HuH-7.5 (cell line): ENCODE results near the gene AFF3.

Source experiments
- DNase-seq: peaks from one replicate; pipeline ENCODE4 v3.0.0; 2011; ENCODE audit warnings: low spot score

The AFF3 gene

DNA sequence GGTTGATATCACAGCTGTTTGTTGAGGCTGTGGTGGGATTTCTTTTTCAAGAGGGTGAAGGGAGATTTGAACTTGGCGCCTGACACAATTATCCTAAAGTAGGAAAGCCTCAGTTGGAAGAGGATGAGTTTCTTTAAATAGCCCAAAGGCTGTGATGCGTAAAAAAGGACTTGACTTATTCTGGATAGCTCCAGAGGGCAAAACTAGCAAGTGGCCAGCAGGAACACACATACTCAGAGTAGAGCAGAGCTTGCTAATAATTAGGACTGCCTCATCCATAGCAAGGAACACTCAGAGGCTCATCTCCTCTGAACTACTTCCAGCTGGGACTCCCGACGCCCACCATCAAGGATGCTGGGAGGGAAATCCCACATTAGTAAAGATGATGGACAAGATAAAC lies 74.0 kb downstream of the AFF3 start:
- no peak for DNase-seq

DNA sequence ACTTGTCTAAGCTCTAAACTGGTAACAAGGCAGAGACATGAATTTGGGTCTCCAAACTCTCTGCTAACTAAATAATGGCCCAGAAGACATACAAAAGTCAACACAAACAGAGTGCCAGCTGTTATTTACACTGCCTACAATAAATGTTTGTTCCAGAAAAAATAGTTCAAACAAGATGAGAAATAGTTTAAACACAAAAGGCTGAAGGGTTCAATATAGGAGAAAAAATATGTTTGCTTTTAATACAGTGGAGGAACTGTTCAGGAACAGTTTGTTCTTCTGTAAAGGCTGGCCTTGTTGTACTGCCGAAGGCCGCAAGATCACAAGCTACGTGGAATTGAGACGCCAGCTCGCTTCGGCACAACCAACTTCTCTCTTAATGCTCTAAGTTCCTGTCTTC lies 74.6 kb downstream of the AFF3 start:
- DNase-seq = no peak

DNA sequence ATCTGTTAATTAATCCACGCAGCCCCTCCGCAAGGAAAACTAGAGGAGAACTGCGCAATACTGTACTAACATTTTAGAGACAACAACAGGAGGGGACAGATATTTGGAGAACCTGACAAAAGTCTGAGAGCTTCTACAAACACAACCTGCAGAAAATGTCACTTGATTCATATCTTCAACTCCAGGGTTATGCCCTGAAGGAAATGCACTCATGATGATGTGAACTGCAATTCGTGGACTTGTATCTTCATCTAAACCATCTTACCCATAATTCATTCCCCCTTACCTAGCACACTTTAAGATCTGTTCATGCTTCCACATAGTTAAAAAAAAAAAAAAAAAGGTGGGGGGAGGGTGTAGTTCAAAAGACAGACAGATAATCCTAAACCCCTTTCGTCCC lies 75.5 kb downstream of the AFF3 start:
- DNase-seq = no peak

DNA sequence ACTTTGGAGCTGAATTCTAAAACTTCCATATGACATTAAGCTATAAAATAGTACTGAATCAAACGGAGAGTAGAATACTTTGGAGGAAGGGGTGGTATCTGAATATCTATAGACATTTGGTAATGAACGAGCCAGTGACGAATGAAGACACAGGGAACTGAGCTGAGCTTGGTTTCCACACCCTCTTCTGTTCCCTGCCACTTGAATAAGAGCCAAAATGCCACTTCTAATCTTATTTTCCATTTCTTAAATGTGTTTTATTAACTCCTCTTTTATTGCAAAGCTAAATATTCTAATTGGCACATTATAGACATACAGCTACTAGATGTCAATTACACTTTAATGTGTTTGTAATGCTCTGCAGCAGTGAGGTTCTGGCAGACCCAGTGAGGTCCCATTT lies 76.1 kb downstream of the AFF3 start:
- DNase-seq = no peak

DNA sequence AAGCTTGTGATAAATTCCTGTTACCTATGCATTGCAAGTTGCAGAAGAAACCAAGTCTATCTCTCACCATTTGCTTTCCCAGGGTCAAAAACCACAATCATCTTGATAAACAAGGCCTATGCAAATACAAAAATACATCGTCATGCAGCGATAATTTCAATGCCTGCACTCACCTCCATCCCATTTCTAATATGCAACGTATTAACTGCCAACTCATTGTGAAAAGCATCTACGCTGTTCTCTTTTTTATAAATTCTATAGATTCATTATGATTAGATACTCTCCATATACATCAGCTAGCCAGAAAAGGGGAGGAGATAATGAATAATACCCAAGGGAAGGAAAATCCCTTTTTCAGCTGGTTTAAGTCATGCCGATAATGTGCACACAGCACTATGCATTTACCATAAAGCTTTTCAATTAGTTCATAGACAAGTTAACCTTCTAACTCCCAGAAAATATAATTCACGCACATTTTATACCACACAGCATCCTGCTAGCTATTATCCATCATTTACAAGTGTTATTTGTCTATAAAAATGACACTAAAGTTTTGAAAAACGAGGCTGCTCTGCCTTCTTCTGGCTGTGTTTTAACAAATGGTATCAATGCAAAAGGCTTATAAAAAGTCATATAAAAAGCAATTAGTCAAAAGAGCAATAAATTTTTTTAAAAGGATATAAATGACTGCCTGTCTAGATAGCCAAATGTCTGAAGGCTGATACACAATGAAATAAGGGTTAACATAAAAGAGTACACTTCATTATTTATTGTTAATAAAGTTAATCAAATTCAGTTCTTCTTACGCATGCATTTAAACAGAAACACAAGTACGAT lies 77.6 kb downstream of the AFF3 start:
- DNase-seq = no peak

DNA sequence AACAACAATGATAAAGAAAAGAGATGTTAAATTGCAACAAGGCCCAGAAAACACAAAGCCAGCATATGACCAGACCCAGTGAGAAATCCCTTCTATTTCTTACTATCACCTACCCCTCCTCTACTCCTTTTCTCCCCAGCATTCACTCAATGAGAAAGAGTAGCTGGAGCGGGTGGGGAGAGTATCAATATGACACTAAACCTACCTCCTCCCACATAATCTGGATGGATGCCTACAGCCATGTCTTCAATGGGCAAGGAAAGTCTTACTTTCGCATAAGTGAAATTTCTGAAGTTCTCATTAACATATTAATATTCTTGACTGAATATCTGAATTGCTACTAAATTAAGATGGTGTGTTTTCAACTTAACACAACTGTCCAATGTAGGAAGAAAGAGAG lies 78.2 kb downstream of the AFF3 start:
- no peak for DNase-seq

DNA sequence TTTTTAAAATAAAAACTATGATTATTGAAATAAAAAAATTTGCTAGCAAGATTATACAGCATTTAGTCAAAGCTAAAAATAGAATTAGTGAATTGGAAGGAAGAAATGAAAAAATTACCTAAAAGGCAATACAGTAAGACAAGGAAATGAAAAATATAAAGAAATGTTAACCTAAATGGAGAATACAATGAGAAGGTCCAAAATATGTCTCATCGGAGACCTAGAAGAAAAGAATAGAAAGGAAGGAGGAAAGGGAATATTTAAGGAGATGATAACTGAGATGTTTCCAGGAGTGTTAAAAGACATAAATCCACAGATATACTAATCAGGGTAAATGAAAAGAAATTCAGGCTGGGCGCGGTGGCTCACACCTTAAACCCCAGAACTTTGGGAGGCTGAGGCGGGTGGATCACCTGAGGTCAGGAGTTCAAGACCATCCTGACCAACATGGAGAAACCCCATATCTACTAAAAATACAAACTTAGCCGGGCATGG lies 78.9 kb downstream of the AFF3 start:
- DNase-seq = no peak

DNA sequence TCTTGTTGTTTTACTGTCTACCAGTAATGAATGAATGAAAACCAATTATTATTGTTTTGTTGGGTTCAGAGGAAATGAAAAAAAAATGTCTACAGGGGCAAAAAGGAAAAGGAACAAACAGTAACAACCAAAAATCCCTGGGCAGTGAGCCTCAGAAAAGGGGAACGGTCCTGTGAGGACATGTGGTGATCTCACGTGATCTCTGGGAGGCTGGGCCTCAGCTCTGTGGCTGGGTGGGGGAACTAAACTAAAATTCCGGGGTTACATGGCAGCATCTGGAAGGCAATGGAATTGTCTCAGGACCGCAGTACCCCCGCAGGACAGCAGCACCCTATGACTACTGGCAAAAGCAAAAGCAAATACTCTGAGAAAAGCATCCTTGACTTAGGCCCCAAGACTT lies 80.1 kb downstream of the AFF3 start:
- no peak for DNase-seq

DNA sequence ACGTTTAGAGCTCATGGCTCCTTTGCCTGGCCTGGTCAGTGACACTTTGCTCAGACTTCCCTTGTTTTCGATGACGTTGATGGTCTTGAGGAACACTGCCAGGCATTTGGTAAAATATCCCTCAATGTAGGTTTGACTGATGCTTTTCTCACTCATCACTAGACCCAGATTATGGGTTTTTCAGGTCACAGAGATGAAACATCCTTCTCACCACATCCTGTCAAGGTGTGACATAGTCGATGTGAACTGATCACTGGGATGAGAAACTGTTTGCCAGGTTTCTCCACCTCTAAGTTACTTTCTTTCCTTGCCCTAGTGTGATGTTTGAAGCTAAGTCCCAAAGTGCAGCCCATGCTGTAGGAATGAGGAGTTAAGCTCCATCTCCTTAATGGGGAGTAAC lies 81.5 kb downstream of the AFF3 start:
- no peak for DNase-seq

DNA sequence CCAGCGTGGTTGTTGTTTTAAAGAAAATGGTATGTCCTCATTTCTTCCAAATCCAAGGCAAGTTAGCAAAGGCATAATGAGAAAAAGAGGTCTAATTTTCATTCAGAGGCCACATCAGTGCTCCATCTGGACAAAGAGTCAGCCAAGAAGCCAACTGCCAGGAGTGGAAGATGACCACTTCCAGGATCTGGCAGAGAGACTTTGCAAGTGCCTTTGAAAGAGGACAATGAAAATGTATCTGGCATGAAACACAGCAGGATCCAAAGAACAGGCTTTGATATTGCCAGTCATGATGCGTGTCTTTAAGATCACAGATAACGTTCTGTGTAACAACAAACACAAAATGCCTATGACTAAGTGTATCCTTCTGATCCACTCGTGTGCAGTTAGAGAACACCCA lies 82.8 kb downstream of the AFF3 start:
- DNase-seq = no peak

DNA sequence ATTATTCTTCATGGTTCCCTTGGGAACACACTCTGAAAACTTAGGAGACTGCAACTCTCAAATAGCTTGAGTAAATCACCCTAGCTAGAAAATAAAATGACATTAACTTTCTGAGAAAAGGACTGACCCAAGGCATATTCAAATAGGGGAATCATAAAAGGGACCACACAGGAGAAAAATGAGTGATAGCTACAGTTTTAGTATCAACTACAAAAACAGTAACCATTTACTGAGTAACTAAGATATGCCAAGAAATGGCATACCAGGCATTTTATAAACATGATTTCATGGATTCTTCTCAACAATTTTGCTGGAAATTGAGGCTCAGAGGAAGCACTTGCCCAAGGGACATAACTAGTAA lies 84.5 kb downstream of the AFF3 start:
- DNase-seq = no peak

DNA sequence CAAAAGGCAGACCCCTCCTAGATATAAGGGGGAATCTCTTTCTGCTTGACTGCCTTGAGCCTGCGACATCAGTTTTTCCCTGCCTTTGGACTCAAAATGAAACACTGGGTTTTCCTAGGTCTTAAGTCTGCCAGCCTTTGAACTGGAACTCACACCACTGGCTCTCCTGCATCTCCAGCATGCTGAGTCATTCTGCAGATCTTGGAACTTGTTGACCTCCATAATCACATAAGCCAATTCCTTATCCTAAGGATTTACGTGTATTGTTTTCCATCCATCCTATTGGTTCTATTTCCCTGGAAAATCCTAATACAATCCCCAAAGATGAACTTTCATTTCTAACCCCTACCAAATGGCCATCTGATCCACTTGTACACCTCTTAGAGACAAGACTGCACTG lies 88.0 kb downstream of the AFF3 start:
- DNase-seq = no peak

DNA sequence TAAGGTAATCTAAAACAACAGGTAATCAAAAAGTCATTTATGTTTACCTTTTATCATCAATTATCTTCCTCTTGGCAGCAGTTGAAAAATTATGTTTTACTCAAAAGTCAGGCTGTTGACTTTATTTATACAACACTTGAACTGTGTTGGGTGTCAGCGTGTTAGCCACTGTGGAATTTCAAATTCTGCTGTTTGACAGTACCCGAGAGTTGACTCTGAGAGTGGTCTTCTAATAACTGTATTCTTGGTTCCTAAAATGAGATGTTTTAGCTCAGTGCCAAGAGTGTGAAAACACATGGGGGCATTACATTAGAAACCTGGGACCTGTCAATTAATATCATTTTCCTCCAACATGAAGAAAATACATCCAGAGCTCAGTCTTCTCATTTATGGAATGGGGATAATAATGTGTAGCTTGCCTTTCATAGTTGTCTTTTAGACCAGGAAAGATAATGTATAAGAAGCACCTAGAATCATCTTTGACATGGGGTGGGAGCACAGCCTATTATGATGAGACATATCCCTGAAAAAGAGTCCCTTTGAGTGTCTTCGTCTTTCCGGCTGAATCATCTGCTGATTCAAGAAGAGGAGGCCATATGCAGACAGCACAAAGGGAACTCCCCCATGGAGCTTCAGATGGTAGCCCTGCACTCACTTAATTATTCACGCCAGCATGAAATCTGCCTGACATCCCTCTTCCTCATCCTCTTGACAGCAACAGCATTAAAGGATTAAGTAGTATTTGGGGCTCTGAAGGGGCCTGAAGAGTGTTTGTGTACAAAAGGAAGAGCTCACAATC lies 89.1 kb downstream of the AFF3 start:
- DNase-seq = no peak

DNA sequence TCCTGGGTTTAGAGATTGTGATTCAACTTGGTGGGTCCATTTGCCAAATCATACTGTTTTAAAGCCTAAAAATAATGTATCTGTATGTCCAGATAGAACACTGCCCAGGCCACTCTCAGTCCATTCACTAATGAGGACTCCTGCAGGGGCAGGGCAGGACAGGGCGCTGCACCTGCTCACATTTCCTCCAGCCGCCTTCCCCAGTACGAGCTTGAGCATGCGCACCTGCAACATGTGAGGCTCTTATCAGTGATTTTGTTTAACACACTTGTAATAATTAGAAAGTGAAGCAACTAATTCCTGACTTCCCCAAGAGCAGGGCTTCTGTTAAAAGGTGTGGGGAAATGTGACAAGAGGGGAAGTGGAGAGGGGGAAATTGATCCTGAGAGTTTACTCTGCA lies 89.7 kb downstream of the AFF3 start:
- DNase-seq = no peak

DNA sequence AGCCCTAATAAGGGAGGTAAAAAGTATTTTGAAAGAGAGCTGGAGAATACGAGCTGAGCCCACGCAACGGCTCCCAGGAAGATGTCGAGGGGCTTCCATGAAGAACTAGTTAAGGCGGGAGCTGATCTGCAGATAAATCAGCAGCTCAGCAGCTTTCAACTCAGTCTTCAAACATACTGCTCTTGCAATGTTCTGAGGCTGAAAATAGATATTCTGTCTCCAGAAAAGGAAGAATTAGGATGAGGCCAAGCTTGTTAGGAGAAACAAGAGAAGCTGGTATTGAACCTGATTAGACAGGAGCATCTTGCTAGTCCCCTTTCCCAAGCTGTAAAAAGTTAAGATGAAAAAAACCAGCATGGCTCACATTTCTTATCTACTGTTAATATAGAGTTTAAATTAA lies 91.1 kb downstream of the AFF3 start:
- DNase-seq = no peak

DNA sequence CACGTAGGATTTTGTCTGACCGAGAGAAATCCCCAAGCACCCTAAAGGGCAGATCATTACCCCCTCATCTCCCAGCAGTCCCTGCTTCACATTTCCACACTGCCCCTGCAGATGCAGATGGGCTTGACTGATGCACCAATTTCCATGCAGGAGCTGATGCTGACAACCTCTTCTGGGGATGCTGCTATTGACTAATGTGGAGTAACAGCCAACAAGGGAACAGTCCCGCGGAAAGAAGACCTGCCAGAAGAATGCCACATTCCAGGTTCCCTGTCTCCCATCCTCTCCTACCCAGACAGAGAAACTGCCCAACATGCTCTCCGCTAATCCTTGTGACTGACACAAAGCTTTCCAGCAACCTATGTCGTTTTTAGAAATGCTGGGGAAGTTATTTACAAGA lies 91.7 kb downstream of the AFF3 start:
- no peak for DNase-seq

DNA sequence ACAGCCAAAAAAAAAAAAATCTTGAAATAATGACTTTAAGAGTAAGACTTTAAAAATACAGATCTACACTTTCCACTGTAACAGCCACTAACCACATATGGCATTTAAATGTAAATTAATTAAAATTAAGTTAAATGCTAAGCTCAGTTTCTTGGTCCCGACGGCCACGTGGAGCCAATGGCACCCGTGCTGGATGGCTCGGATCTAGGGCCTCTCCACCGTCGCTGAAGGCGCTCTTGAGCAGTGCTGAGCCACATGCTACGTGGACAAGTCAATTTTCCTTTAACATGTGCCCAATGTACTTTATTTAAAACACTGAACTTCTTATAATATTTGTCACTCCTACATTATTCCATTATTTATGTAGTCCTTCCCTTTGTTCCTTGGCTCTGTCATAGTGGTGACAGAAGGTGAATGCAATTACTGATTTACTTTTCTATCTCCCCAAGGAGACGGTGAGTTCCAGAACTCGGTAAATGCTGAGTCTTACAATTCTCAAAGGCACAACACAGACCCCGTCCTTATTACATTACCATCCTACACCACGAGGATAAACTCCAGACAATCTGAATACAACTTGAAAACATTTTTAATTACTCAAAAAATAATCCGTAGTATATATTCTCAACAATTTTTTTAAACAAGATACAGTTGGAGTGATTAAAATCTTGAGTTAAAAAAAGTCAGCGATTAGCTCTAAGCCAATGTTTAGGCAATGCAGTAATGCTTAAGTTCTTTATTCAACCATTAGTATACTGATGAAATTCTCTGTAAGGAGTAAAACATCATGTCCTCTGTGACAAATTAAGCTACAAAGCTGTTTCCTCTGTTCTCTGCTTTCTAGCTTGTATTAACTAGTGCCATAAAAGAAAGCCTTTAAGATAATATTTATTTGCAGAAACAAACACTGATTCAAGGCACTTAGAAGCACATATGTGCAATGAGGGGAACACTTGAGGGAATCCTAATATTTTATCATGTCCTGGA lies 95.1 kb downstream of the AFF3 start:
- no peak for DNase-seq

DNA sequence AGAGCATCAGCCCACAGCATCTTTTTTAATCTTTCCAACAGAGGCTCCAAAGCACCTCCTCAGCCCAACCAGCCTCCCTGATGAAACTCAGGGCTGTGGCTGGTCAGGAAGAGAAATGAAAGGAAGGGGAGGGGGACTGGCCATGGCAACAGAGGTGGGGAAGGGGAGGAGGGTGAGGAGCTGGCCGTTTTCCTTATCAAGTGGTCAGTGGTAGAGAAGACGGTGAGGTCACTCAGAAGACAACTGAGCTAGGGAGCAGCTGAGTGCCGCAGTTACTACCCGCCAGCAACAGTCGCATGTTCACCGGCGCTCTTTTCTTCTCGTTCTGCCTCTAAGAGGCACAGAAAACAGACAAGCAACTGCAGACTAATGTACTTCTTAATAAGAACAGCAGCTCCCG lies 97.4 kb downstream of the AFF3 start:
- DNase-seq = no peak

DNA sequence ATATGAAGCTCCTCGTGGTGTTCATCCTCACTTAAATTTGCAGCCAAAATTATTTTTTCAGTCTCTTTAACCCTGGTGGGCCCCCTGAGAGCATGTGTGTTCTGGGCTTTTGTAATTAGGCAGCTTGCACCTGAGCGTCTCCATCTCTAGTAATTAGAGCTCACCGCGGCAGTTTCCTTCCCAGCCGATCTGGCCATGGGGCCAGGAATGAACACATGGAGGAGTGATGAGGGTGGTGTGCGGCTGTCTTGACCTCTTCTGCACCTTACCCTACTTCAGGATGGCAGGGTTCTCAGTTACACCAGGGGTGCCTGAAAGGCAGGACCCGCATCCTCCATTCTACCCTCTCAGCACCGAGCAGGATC lies 98.5 kb downstream of the AFF3 start:
- no peak for DNase-seq

DNA sequence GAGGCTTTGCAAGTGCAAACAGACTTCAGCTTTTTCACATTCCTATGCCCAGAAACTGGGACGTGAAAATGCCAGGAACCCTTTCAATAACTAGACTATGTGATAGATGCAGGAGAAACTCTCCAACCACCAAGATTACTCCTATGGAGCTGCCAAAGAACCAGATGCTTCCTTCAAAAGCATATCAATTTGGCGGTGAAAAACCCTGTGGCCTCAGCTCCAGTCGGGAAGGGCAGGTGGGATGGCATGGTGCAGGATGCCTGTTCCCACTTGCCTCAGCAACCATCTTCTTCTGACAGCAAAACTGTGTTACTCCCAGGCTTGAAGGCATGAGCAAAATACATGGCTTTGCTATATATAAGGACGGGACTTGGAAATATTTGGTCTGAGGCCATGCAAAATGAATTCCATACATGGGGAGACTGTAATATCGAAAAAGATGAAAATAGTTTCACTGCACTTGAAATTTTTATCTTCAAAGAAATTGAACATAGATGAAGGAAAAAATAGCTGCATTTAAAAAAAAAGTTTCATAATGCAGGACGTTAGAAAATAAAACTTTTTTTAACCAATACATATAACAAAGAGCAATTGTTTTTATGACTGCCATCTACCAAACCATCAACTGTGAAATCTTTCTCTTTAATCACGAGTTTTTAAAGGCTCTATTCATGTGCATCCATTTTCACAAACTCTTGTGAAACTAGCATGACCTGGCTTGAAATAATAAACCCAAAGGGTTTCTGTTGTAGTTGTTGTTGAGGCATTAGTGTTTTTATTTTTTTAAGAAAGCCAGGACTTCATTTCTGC lies 99.1 kb downstream of the AFF3 start:
- DNase-seq = no peak

DNA sequence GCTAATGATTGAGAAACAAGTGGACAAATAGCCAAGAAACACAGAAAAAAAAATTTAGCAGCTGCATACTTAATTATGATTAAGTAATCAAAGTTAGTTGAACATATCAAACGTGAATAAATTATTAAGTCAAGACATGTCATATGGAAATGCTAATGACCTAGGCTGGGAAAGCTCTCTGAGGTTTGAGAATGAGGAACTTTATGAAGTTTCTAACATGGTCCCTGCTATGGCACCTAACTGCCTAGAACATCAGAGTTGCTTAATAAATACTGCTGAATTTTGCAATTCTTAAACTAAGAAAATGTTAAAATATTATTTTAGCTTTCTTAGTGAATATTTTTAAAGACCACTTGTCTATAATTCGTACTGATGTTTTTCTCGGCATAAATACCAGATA lies 99.8 kb downstream of the AFF3 start:
- DNase-seq = no peak

DNA sequence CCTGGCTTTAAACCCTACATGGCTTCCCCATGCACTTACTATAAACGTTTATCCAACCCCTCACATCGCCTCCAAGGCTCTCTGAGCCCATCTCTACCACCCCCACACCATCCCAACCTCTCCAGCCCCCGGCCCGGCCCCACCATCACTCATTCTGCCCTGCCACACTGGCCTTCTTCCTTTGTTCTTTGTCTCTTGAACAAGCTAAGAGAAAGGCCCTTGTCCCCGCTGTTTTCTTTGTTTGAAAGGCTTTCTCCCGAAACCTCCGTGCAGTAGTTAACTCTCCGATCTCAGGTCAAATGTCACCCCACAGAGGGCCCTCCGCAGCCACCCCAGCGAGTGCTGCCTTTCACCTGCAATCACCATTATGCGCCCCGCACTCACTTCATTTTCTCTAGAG lies 100.4 kb downstream of the AFF3 start:
- no peak for DNase-seq
